Loucy (cell line): Measurements from ENCODE around the gene SORD.
"Not testable (repeated sequence)": the region's sequence is repeated elsewhere in the genome, so short reads cannot be mapped to it uniquely, and the experiment has no call there.

Experiments used
- EZH2phosphoT487 ChIP-seq: fragments of 200-600 bp; IDR thresholded peaks from 2 replicates; pipeline ENCODE4 v1.6.1; 2018; ENCODE audit warnings: antibody characterized with exemption, mild to moderate bottlenecking, moderate library complexity, borderline replicate concordance
- TF ChIP-seq, protein P1 (sequence below): fragments of 200-600 bp; sonication (generic); conservative IDR thresholded peaks from 2 replicates; pipeline ENCODE4 v1.5.1; 2014; ENCODE audit warnings: mild to moderate bottlenecking, antibody characterized with exemption, low read length

- TF ChIP-seq EZH2phosphoT487 = not testable (repeated sequence)
- TF ChIP-seq, protein P1, sequence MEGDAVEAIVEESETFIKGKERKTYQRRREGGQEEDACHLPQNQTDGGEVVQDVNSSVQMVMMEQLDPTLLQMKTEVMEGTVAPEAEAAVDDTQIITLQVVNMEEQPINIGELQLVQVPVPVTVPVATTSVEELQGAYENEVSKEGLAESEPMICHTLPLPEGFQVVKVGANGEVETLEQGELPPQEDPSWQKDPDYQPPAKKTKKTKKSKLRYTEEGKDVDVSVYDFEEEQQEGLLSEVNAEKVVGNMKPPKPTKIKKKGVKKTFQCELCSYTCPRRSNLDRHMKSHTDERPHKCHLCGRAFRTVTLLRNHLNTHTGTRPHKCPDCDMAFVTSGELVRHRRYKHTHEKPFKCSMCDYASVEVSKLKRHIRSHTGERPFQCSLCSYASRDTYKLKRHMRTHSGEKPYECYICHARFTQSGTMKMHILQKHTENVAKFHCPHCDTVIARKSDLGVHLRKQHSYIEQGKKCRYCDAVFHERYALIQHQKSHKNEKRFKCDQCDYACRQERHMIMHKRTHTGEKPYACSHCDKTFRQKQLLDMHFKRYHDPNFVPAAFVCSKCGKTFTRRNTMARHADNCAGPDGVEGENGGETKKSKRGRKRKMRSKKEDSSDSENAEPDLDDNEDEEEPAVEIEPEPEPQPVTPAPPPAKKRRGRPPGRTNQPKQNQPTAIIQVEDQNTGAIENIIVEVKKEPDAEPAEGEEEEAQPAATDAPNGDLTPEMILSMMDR = not testable (repeated sequence)
These were observed 21.8 kb upstream of the SORD start for GRCh38 chr15:45001180-45001579.
